Bronchus fibroblast of lung (primary cell): Measurements from ENCODE around the gene HUS1. TPM values are rescaled to one million over a fixed set of nuclear protein-coding genes. Genes with fewer than 3 reads are reported as not detected.

Experiments
- total RNA-seq: library from RNA; depleted of rRNA; stranded (reverse); fragments of >200 nt; gene quantifications from 2 replicates; pipeline ENCODE4 v1.2.3, GENCODE V29; 2015

The HUS1 gene
- total RNA-seq: 20.5 and 24.5 TPM in 2 replicates

GRCh38 chr7:47979145-47979831 is at the start of gene HUS1:
HUS1 (minus strand) TSS chr7:47979615; CDS start chr7:47979519, 96 bp downstream.

GRCh38 chr7:48028938-48029337 is 49.5 kb upstream of the HUS1 start, which contains the start of gene SUN3:
SUN3 (minus strand) TSS chr7:48029107; CDS start chr7:48028938, 169 bp downstream.

GRCh38 chr7:47948141-47948790 is 31.1 kb downstream of the HUS1 start, which contains the start of gene PKD1L1:
PKD1L1 (minus strand) TSS chr7:47948466; CDS start chr7:47948440, 26 bp downstream.

Other genes starting within 250 kb of the HUS1 start
- under 0.01 TPM in 2 replicates for gene PKD1L1, start 31.1 kb downstream of the HUS1 start, total RNA-seq
- not detected in 2 replicates for gene SUN3, start 49.5 kb upstream of the HUS1 start, total RNA-seq
- gene C7orf57, start 55.9 kb upstream of the HUS1 start, total RNA-seq: 0.17 TPM in 1 of 2 replicates, not detected in the other
- 12.1 and 16.1 TPM in 2 replicates for gene UPP1, start 109.7 kb upstream of the HUS1 start, total RNA-seq
- gene ABCA13, start 191.8 kb upstream of the HUS1 start, total RNA-seq: under 0.01 TPM in 1 of 2 replicates, not detected in the other